T-helper 1 cell (primary cell): ENCODE data around the gene HTR7.
"Not testable (repeated sequence)": the region's sequence is repeated elsewhere in the genome, so short reads cannot be mapped to it uniquely, and the experiment has no call there.

ENCODE experiments used
- DNase-seq, 5 donors: peaks; one replicate each; pipeline ENCODE4 v3.0.0-alpha.2; 2012 to 2020

HTR7 gene

DNA sequence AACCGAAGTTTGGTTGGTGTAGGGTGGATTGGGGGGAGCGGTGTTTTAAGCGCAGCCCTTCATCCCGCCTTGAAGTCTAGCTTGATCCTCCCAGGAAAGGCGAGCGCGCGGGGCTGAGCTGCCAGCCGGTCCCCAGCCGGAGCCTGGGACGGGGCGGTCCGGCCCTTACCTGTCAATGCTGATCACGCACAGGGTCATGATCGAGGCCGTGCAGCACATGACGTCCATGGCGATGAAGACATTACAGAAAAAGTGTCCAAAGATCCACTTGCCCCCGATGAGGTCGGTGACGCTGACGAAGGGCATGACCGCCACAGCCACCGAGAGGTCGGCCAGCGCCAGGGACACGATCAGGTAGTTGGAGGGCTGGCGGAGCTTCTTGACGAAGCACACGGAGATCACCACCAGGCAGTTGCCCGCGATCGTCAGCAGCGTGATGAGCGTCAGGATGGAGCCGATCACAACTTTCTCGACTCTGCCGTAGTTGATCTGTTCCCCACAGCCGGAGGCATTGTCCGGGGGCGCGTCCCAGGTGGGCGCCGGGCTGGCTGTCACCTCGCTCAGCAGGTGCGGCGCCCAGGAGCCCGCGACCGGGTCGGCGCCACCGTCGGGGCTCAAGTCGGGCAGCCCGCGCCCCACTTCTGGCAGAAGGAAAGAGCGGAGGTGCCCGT, 740 bp downstream of the HTR7 start:
- DNase-seq = no peak

DNA sequence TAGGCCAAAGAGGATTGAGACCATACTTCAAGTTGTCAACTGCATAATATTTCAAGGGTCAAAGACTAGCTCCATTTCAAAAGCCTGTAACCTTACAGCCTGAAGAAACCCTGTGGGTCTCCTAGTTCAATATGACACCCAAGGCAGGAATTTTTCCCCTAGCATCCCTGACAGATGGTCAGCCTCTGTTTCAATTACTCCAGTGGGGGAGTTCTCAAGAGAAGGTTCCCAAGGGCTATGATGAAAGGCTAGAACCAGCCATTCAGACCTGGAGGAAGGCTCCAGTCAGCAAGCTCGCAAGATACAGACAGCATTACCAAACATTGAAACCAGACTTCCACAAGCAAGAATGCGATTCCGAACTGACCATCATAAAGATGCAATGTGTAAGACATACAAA, 1.6 kb downstream of the HTR7 start:
- DNase-seq = no peak

DNA sequence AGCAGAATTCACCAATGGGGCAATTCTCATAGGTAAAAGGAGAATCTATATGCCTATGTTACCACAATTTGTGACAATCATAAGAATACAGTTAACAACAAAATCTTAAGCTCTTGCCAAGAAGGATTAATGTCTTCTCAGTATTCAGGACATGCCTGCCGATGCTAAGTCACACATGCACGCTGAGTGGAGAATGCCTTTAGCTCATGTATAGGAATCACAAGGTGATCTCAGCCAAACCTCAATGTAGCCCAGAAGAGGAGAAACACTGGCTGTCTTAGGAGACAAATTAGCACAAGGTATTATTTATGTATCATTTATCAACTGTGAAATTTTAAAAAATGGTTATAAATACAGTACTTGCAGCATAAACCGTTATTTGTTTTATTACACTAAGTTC, 2.7 kb downstream of the HTR7 start:
- DNase-seq = no peak

DNA sequence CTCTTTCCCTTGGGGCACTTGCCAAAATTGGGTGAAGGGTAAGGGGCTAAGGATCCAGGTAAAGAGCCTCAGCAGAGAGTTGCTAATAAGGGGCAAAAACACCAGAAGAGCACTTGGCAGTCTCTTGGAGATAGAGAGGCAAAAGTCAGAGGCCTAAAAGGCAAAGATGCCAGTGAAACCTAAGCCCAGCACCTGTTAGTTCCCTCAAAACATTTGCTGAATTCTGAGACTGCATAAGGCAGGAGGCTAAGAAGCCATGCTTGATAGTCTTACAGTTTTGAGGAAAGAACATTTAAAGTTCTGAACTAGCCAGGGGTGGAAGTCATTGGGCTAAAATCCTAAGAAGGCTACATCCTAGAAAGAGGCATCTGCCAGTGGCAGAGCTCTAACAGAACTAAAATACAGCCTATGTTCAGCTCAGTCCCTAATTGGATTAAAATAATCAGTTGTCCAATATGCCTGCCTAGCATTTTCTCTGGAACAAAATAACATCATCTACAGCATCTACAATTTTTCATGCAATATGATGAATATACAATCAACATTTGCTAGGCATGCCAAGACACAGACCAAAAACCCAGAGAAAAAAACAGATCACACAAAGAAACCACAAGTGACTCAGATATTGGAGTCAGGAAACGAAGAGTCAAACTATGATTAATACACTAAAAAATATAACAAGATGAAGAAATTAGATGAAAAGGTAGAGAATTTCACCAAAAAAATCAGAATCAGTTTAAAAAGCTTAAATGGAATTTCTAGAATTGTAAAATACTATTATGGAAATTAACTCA, 7.7 kb downstream of the HTR7 start:
- DNase-seq = no peak

DNA sequence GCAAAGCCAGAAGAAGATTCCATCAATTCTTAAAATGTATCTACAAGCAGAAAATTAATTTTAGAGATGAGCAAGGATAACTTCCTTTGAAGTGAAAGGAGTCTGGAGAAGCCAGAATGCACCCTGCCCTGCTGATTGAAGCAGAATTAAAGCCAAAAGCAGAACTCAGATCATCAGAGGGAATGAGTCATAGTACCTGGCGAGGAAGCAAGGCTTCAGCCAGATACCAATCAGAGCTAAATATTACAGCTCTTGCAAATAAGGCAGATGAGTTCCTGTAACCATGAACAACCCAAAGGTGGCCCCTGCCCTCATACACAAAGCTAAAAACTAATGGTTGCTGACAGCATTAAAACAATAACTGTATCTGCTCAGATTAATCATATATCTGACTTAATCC, 10.4 kb downstream of the HTR7 start:
- DNase-seq = no peak

DNA sequence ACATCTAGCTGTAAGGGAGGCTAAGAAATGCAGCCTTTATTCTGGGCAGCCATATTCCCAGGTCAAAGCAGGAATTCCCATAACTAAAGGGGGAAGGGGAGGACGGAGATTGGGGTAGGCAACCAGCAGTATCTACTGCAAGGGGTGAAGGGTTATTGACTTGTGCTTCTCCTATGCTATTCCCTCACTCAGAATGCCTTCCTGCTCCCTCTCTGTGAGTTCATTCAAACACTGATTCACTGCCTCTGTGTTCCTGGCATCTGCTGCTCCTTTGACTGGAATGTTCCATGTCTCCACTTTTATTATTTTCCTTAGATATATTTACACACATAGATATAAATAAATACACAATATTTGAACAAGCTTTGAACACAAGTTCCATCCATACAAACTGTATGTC, 11.1 kb downstream of the HTR7 start:
- no peak for DNase-seq

DNA sequence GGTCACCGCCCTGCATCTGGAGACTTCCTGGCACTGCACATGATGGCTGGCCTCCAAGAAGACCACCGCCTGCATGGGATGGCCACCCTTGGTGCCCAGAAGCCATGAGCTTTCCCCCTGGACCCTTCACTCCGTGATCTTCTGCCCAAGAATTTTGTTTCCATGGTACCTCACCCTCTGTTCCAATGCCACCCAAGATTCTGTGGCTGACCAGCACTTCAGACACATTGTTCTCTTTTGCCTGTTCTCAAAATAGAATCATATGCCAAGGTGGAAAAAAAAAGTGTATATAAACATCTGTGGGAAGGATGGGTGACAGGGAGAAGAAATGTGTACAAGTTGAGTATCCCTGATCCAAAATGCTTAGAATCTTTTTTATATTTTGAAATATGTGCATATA, 12.1 kb downstream of the HTR7 start:
- DNase-seq = no peak

DNA sequence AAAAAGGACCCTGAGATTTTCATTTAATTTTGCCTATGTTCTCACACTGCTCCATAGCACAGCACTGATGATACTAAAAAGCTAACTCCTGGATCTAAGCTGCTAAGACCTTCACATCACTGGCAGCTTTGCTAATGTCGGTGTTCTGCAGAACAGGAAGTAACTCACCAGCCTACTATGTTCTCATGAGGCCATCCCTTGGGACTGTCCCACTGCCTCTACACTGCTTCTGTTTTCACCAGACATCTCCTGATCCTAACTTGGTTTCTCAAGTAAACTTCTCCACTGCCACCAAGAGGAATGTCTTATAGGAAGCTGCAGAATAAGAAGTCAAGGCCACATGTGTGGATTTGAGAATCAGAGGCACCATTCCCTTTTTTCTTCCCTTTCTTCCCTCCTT, 15.1 kb downstream of the HTR7 start:
- no peak for DNase-seq

DNA sequence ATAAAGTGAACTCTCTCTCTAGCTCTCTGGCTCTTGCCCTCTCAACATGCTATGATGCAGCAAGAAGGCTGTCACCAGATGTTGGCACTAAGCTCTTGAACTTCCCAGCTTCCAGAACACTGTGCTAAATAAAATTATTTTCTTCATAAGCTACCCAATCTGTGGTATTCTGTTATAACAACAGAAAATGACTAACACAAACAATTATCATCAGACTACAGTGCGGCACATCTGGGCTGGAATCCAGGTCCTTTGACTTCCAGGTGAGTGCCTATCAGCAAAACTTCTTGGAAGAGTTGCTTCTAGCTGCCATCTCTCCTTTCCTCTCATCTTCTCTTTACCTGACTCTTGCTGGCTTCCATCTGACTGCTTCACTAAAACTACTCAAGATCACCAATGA, 20.4 kb downstream of the HTR7 start:
- DNase-seq = no peak

DNA sequence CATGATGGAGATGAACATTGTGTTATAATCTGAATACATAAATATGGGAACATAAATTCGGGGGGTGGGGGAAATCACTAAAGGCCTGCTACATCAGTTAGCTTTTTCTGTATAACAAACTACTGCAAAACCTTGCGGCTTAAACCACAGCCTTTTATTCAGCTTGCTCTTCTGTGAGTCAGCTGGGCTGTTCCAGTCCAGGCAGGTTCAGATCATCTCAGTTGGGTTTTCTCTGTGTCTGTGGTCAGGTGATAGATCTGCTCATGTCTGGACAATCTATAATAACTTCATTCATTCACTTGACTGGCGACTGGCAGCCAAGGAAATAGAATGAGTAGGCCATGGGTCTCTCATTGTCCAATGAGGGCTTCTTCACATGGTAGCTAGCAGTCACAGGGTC, 23.5 kb downstream of the HTR7 start:
- DNase-seq = no peak

DNA sequence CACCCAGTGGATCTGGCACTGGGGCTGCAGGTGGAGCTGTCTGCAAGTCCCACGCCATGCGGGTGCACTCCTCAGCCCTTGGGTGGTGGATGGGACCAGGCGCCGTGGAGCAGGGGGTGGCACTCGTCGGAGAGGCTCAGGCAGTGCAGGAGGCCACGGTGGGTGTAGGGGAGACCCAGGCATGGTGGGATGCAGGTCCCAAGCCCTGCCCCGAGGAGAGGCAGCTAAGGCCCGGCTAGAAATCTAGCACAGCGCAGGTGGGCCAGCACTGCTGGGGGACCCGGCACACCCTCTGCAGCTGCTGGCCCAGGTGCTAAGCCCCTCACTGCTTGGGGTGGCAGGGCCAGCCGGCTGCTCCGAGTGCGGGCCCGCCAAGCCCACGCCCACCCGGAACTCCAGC, 25.7 kb downstream of the HTR7 start:
- no peak for DNase-seq

DNA sequence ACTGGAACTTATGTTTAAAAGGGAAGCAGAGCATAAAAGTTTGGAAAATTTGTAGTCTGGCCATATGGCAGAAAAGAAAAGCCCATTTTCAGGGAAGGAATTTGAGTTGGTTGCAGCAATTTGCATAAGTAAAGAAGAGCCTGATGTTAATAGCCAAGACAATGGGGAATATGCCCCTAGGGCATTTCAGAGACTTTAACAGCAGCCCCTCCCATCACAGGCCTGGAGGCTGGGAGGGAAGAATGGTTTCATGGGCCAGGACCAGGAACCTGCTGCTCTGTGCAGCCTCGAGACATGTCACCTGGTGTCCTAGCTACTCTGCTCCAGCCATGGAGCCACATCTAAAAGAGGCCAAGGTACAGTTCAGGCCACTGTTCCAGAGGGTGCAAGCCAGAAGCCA, 35.3 kb downstream of the HTR7 start:
- DNase-seq = no peak

DNA sequence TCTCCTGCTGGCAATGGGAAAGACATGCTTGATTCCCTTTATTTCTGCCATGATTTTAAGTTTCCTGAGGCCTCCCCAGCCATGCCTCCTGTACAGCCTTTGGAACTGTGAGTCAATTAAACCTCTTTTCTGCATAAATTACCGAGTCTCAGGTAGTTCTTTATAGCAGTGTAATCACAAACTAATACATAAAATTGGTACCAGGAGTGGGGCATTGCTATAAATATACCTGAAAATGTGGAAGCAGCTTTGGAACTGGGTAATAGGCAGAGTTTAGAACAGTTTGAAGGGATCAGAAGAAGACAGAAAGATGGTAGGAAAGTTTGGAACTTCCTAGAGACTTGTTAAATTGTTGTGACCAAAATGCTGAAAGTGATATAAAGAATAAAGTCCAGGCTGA, 36.0 kb downstream of the HTR7 start:
- not testable (repeated sequence) for DNase-seq

DNA sequence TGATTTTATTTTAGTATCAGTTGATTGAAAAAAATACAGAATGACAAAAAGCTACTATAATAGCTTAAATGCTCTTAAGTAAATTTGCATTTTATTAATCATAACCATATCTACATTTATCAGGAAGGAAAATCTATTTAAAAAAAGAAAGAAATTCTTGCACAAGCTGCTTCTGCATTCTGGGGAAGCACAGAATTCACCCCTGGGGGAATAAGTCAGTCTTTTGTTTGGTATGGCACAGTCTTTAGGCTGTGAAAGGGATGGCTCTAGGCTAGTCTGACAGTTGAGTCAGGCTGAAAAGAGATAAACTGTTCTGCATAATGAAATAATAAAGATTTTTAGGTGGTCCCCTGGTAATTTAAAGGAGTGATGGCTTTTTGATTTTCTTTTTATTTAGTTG, 37.9 kb downstream of the HTR7 start:
- DNase-seq = no peak

DNA sequence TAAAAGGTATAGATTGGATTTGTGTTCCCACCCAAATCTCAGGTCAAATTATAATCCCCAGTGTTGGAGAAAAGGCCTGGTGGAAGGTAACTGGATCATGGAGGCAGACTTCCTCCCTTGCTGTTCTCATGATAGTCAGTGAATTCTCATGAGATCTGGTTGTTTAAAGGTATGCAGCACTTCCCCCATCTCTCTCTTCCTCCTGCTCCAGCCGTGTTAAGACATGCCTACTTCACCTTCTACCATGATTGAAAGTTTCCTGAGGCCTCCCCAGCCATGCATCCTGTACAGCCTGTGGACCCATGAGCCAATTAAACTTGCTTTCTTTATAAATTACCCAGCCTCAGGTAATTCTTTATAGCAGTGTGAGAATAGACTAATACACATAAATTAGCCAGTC, 39.1 kb downstream of the HTR7 start:
- no peak for DNase-seq

DNA sequence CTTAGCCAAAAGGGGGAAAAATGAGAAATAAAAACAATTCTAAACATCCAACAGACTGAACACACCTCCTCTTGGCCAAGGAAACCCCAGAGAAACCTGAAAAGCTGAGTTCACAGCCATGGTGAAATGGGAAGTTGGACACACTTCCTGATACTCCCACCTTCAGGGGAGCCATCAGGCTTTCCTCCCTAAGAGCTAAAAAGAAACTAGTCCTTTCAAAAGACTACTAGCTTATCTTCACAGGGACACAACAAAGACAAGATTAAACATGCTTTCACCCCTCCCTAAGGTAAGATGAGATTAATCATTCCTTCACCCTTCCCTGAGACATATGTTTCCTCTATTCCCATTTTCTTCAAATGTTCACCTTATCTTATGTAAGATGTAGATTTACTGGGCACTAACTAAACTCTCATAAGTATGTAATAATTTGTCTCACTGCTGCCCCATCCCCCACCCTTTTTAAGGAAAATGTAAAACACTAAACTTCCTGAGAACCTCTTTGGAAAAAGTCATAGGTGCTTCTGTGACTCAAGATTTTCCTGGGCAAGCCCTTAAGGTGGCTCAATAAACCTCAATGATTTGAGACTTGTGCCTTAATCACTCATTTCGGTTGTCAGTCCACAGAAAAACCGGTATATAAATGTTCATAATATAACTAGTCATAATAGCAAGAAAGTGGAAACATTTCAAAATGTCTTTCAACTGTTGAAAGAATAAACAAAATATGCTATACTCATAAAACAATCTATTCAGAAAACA, 40.5 kb downstream of the HTR7 start:
- DNase-seq = no peak

DNA sequence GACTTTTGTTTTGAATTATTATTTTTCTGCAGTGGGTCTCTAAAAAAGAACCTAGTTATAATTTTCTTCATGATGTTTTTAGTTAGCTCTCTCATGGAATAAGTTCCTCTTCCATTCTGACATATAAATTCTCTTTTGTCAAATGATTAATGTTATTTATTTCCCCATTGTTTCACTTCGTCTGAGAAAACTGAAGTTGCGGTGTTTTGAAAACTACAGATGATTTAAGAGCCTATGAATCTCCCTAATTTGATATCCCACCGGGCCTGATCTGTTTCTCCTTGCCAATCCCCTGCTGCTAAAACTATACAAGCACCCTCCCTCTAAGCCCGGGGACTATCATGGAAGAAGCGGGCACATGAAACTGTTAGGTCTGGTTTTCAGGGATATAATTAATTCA, 41.4 kb downstream of the HTR7 start:
- DNase-seq = no peak

DNA sequence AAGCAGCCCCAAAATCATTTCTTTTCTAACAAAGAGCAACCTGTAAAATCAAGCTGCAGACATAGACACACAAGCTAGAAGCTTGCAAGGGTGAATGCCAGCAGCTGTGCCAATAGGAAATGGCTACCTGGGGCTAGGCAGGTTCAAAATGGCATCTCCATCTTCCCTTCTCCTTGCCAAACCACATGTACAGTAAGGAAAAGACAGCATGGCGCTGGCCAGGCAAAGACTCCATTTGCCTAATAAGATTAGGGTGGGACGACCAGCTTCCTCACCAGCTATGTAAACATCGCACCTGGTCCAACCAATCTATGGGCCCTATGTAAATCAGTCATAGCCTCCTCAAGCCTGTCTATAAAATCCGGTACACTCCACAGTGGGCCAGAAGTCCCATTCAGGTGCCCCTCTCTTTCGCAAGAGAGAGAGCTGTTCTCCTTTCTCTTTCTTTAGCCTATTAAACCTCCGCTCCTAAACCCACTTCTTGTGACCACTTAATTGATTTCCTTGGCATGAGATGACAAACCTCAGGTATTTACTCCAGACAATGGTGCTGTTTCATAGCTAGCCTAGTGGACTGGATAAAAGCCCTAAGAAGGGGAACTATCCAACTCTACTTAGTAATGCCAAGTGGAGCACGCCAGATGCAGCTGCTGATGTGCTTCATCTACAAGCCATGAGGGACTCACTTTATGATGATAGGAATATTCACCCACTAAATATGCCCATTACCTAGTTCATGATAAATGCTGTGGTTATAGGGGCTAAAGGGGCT, 44.1 kb downstream of the HTR7 start:
- DNase-seq = no peak

DNA sequence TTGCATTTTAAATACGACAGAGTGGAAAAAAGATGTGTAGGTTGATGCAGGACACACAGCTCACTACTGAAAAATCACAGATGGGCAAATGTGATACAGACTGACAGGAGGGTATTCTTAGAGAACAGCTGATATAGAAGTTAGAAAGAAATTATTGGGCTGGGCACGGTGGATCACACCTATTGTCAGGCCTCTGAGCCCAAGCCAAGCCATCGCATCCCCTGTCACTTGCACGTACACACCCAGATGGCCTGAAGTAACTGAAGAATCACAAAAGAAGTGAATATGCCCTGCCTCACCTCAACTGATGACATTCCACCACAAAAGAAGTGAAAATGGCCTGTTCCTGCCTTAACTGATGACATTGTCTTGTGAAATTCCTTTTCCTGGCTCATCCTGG, 50.7 kb downstream of the HTR7 start:
- DNase-seq = not testable (repeated sequence)

DNA sequence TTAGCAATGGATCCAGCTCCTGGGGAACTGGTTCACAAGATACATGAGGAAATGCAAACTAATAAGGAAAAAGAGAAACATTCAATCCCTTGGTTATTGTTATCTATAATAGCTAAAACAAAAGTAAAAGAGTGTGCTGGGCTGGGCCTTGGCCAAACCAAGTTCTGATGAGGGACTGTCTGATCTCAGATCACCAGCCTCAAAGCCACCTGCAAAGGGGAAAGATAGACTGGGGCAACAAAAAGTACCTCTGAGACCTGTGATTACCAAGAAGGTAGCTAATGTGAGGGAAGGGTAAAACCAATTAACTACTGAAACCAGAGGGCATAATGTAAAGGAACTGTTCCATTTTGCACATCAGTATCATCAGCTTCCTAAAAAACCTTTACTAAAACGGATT, 51.2 kb downstream of the HTR7 start:
- no peak for DNase-seq

DNA sequence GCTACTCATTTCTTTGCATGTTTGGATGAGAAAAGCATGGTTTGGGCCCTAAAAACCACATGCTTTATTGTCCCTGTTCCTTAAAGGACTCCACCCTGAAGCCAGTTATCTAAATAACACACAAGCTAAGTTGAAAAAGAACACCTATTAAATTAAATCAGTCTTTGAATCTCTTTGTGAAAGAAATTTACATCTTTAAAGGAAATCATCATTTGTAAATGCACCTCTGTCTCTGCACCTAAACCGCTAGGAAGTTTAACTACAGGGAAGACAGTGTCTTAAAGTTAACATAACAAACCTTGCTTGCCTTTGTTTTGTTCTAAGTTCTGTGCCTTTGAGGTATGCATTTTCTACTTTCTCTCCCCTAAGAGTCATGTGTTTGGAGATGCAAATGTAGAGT, 52.6 kb downstream of the HTR7 start:
- DNase-seq = no peak

DNA sequence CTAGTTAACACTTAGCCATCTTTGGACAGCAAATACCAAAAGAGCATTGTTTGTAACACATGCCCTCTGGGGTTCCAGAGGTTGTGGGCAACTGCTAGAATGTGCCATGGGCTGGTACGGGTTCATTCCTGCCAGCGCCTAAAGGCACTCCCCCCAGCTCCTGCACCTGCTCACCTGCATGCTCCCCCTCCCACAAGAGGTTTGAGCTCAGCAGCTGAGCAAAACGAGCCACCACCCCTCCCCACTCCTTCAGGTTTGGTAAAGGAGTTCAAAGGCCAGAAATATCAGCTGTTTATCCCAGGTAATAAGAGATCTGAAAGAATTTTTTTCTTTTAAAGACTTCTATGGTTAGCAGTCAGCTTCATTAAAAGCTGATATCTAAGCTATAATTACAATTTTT, 53.5 kb downstream of the HTR7 start:
- DNase-seq = no peak

DNA sequence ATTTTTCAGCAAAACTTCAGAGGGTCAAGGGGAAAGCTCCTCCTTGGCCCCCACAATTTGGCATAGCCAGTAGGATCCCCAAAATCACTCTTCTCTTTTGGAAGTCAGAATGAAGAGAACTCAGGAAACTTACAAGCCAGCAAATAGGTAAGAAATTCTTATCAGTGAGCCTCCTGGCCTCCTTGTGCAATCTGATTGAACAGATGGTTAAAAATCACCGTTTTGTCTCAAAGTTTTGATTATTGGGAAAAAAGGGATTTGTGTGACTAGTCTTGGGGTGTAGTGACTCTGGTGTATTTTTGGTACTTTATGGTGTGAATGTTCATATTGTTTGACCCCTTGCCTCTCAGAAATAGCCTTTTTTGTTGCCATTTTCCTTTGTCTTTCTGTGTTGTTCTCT, 56.2 kb downstream of the HTR7 start:
- no peak for DNase-seq
